Activated naive CD8-positive, alpha-beta T cell (primary cell): Measurements from ENCODE around the gene YIF1A.

Source experiments
- H3K27ac Mint-ChIP-seq: one replicate; pipeline ENCODE4 v1.8.0; 2021; ENCODE audit warnings: mixed read lengths
- H3K27me3 Mint-ChIP-seq: one replicate; pipeline ENCODE4 v1.8.0; 2021; ENCODE audit warnings: mixed read lengths
- H3K36me3 Mint-ChIP-seq: one replicate; pipeline ENCODE4 v1.8.0; 2021; ENCODE audit warnings: mixed read lengths
- H3K4me1 Mint-ChIP-seq: one replicate; pipeline ENCODE4 v1.8.0; 2021; ENCODE audit warnings: low read depth, mixed read lengths
- H3K4me3 Mint-ChIP-seq: one replicate; pipeline ENCODE4 v1.8.0; 2021; ENCODE audit warnings: mild to moderate bottlenecking, mixed read lengths
- H3K9me3 Mint-ChIP-seq: one replicate; pipeline ENCODE4 v1.8.0; 2021; ENCODE audit warnings: low read depth, mixed read lengths

The YIF1A gene

GRCh38 chr11:66242095-66242765, 46.7 kb downstream of the YIF1A start:
- peaks cover 2% of the 10 kb centered on the region for H3K36me3 Mint-ChIP-seq
- no peaks in the 10 kb centered on the region for H3K9me3 Mint-ChIP-seq
- H3K27me3 Mint-ChIP-seq = no peaks in the 10 kb centered on the region
- H3K27ac Mint-ChIP-seq = peak overlapping the region; percentile 64
- H3K4me3 Mint-ChIP-seq = no peak overlapping the region
- H3K4me1 Mint-ChIP-seq = peaks cover 2% of the 10 kb centered on the region

- peaks cover 2% of the 10 kb centered on the region for H3K4me1 Mint-ChIP-seq
- no peak overlapping the region for H3K4me3 Mint-ChIP-seq
- no peaks in the 10 kb centered on the region for H3K27me3 Mint-ChIP-seq
- H3K9me3 Mint-ChIP-seq = no peaks in the 10 kb centered on the region
- H3K36me3 Mint-ChIP-seq = no peaks in the 10 kb centered on the region
- H3K27ac Mint-ChIP-seq = peak overlapping the region; percentile 64
Measured at GRCh38 chr11:66240781-66241136, 48.2 kb downstream of the YIF1A start.

GRCh38 chr11:66239998-66240780, 48.8 kb downstream of the YIF1A start:
- no peak overlapping the region for H3K4me3 Mint-ChIP-seq
- H3K36me3 Mint-ChIP-seq = no peaks in the 10 kb centered on the region
- H3K4me1 Mint-ChIP-seq = peaks cover 2% of the 10 kb centered on the region
- no peaks in the 10 kb centered on the region for H3K27me3 Mint-ChIP-seq
- peak overlapping the region; percentile 64 for H3K27ac Mint-ChIP-seq
- H3K9me3 Mint-ChIP-seq = no peaks in the 10 kb centered on the region

DNA sequence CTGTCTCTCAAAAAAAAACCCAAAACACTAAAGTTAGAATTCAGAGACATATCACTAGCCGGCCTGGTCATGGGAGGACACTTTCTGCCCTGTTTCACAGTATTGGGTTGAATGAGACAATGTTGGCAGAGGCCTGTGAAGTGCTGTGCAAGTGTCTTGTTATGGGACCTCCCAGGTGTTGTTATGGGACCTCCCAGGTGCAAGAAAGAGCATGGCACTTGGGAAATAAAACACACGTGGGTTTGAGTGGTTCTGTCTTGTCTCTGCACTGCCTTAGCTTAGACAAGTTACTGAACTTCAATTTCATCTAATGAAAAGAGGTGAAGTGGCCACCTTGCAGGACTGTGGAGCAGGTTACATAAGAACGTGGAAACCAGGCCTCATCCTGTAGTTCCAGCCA, 49.4 kb downstream of the YIF1A start:
- H3K27ac Mint-ChIP-seq = peak overlapping the region; percentile 64
- no peak overlapping the region for H3K4me3 Mint-ChIP-seq
- H3K36me3 Mint-ChIP-seq = no peaks in the 10 kb centered on the region
- H3K27me3 Mint-ChIP-seq = no peaks in the 10 kb centered on the region
- H3K9me3 Mint-ChIP-seq = no peaks in the 10 kb centered on the region
- peaks cover 2% of the 10 kb centered on the region for H3K4me1 Mint-ChIP-seq

DNA sequence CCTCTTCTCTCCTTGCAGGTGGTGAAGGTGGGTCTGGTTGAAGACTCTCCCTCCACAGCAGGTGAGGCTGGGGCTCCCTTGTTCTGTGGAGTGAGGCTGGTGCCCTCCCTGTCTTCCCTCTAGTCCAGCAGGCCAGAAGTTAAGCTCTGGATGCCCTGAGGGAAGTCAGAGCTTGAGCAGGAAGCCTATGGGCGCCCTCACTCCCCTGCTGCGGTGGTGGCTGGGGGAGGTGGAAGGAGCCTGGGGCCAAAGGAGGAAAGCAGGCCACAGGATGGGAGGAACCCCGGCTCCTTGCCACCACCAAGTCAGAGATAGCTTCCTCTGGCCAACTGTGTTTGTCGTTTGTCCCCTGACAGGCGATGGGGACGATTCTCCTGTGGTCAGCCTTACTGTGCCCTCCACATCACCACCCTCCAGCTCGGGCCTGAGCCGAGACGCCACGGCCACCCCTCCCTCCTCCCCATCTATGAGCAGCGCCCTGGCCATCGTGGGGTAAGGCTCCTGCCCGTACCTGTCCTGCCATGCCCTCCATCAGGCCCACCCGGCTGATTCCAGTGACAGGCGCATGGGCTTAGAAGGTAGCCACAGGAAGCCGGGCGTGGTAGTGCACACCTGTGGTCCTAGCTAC, 50.0 kb downstream of the YIF1A start:
- peaks cover 3% of the 10 kb centered on the region for H3K36me3 Mint-ChIP-seq
- H3K4me1 Mint-ChIP-seq = peaks cover 2% of the 10 kb centered on the region
- no peaks in the 10 kb centered on the region for H3K9me3 Mint-ChIP-seq
- no peak overlapping the region for H3K4me3 Mint-ChIP-seq
- no peaks in the 10 kb centered on the region for H3K27me3 Mint-ChIP-seq
- H3K27ac Mint-ChIP-seq = no peak overlapping the region

GRCh38 chr11:66237867-66238266, 51.1 kb downstream of the YIF1A start:
- no peak overlapping the region for H3K4me3 Mint-ChIP-seq
- H3K27me3 Mint-ChIP-seq = no peaks in the 10 kb centered on the region
- H3K27ac Mint-ChIP-seq = no peak overlapping the region
- H3K4me1 Mint-ChIP-seq = no peaks in the 10 kb centered on the region
- H3K9me3 Mint-ChIP-seq = no peaks in the 10 kb centered on the region
- peaks cover 3% of the 10 kb centered on the region for H3K36me3 Mint-ChIP-seq

DNA sequence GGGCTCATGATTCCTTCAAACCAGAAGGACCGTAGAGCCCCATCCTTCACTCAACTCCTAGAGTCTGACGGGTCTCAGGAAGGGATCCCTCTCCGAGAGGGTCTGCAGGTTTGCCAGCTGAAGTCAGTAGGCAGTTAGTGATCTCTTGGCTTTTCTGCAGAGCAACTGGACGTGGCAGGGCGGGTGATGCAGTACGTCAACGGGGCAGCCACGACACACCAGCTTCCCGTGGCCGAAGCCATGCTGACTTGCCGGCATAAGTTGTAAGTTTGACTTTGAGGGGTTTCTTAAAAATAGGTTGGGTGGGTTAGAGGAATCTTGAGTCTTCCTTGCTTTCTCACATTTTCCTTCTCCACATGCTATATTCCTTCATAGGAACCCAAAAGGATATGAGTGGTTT, 53.8 kb downstream of the YIF1A start:
- peak overlapping the region; percentile 34 for H3K27ac Mint-ChIP-seq
- no peak overlapping the region for H3K4me3 Mint-ChIP-seq
- no peaks in the 10 kb centered on the region for H3K4me1 Mint-ChIP-seq
- no peaks in the 10 kb centered on the region for H3K9me3 Mint-ChIP-seq
- H3K27me3 Mint-ChIP-seq = no peaks in the 10 kb centered on the region
- H3K36me3 Mint-ChIP-seq = peaks cover 3% of the 10 kb centered on the region
